Inflammatory macrophage treated with lipopolysaccharide for 4 hours (primary cell): Measurements from ENCODE around the gene EFCAB6.

Experiments
- DNase-seq: peaks from one replicate; pipeline ENCODE4 v3.0.0-alpha.2; 2020

EFCAB6 gene

GRCh38 chr22:43744700-43745410 lies 67.2 kb downstream of the EFCAB6 start:
- DNase-seq: no peak

GRCh38 chr22:43743929-43744643 lies 68.0 kb downstream of the EFCAB6 start:
- no peak for DNase-seq

GRCh38 chr22:43743131-43743530 lies 69.0 kb downstream of the EFCAB6 start:
- no peak for DNase-seq

GRCh38 chr22:43742154-43742950 lies 69.8 kb downstream of the EFCAB6 start:
- DNase-seq: no peak

GRCh38 chr22:43740587-43741270 lies 71.4 kb downstream of the EFCAB6 start:
- no peak for DNase-seq

- DNase-seq: no peak
Measured at GRCh38 chr22:43739851-43740379, 72.2 kb downstream of the EFCAB6 start.

GRCh38 chr22:43737150-43737828 lies 74.8 kb downstream of the EFCAB6 start:
- DNase-seq: no peak

- DNase-seq: no peak
Measured at GRCh38 chr22:43736651-43737050, 75.5 kb downstream of the EFCAB6 start.

- DNase-seq: no peak
Measured at GRCh38 chr22:43734370-43735150, 77.5 kb downstream of the EFCAB6 start.

- DNase-seq: no peak
Measured at GRCh38 chr22:43733138-43733537, 79.0 kb downstream of the EFCAB6 start.

GRCh38 chr22:43731988-43732387 lies 80.1 kb downstream of the EFCAB6 start:
- DNase-seq: no peak

- DNase-seq: no peak
Measured at GRCh38 chr22:43726964-43727543, 85.1 kb downstream of the EFCAB6 start.

- DNase-seq: no peak
Measured at GRCh38 chr22:43726322-43726721, 85.8 kb downstream of the EFCAB6 start.

GRCh38 chr22:43723816-43724215 lies 88.3 kb downstream of the EFCAB6 start:
- peak; percentile 3 for DNase-seq

GRCh38 chr22:43722444-43722843 lies 89.7 kb downstream of the EFCAB6 start:
- DNase-seq: no peak

- peak; percentile 51 for DNase-seq
Measured at GRCh38 chr22:43720716-43721115, 91.4 kb downstream of the EFCAB6 start.

GRCh38 chr22:43714104-43714503 lies 98.0 kb downstream of the EFCAB6 start:
- DNase-seq: no peak

- no peak for DNase-seq
Measured at GRCh38 chr22:43711681-43712080, 100.4 kb downstream of the EFCAB6 start.

GRCh38 chr22:43707648-43708047 lies 104.5 kb downstream of the EFCAB6 start:
- DNase-seq: no peak

- DNase-seq: no peak
Measured at GRCh38 chr22:43706571-43707328, 105.4 kb downstream of the EFCAB6 start.
